Neutrophil (primary cell): ENCODE data around the gene TNFAIP3.

Source experiments
- H3K27ac ChIP-seq: fragments of 200-600 bp; sonication (generic); 2 replicates; pipeline ENCODE4 v1.5.1; 2016; ENCODE audit warnings: mild to moderate bottlenecking, moderate library complexity
- H3K27me3 ChIP-seq: fragments of 200-600 bp; sonication (generic); 2 replicates; pipeline ENCODE4 v1.6.0; 2016; ENCODE audit warnings: mild to moderate bottlenecking
- H3K36me3 ChIP-seq: fragments of 200-600 bp; sonication (generic); 2 replicates; pipeline ENCODE4 v1.5.1; 2017
- H3K4me1 ChIP-seq, 2 experiments: fragments of 200-600 bp in 1 of 2; sonication (generic) in 1 of 2; 1 replicate in 1 of 2; 2 replicates in 1 of 2; pipeline versions ENCODE4 v1.5.1 to v1.6.1; 2013 to 2016; ENCODE audit warnings: low read depth in 1 of 2, low read length in 1 of 2, mild to moderate bottlenecking in 1 of 2, moderate library complexity in 1 of 2; ENCODE audit not compliant: control insufficient read depth in 1 of 2, insufficient read depth in 1 of 2
- H3K4me3 ChIP-seq, 2 experiments: fragments of 200-600 bp in 1 of 2; sonication (generic) in 1 of 2; 1 replicate in 1 of 2; 2 replicates in 1 of 2; pipeline ENCODE4 v1.5.1; 2013 to 2016; ENCODE audit warnings: low read depth in 1 of 2, low read length in 1 of 2, mild to moderate bottlenecking in 1 of 2, moderate library complexity in 1 of 2
- H3K9me3 ChIP-seq: fragments of 200-600 bp; sonication (generic); 2 replicates; pipeline ENCODE4 v1.5.1; 2016
- CTCF ChIP-seq: fragments of 200-600 bp; sonication (generic); IDR thresholded peaks from 2 replicates; pipeline ENCODE4 v1.5.1; 2016; ENCODE audit warnings: antibody characterized with exemption

The TNFAIP3 gene

GRCh38 chr6:137914530-137915193, 47.6 kb downstream of the TNFAIP3 start:
- Histone ChIP-seq H3K4me3 (no peak overlapping the region), H3K36me3 (no peaks in the 10 kb centered on the region), H3K4me1 (peaks cover 23 to 24% of the 10 kb centered on the region in 2 experiments), H3K27me3 (no peaks in the 10 kb centered on the region), H3K27ac (no peak overlapping the region), H3K9me3 (no peaks in the 10 kb centered on the region)
- TF ChIP-seq CTCF, result no peak

- Histone ChIP-seq H3K27me3 (no peaks in the 10 kb centered on the region), H3K4me1 (peaks cover 12 to 13% of the 10 kb centered on the region in 2 experiments), H3K27ac (no peak overlapping the region), H3K36me3 (no peaks in the 10 kb centered on the region), H3K4me3 (no peak overlapping the region), H3K9me3 (no peaks in the 10 kb centered on the region)
- no peak for TF ChIP-seq CTCF
Observed at GRCh38 chr6:137915790-137916189, 48.7 kb downstream of the TNFAIP3 start.

GRCh38 chr6:137917551-137918325, 50.7 kb downstream of the TNFAIP3 start:
- TF ChIP-seq CTCF, result no peak
- Histone ChIP-seq H3K27ac (no peak overlapping the region), H3K36me3 (no peaks in the 10 kb centered on the region), H3K27me3 (no peaks in the 10 kb centered on the region), H3K4me3 (no peak overlapping the region), H3K9me3 (no peaks in the 10 kb centered on the region), H3K4me1 (peaks cover 5 to 6% of the 10 kb centered on the region in 2 experiments)

GRCh38 chr6:137919502-137919823, 52.4 kb downstream of the TNFAIP3 start:
- H3K4me1 ChIP-seq, result peaks cover 13 to 17% of the 10 kb centered on the region in 2 experiments
- no peak for TF ChIP-seq CTCF
- H3K9me3 ChIP-seq, result no peaks in the 10 kb centered on the region
- no peaks in the 10 kb centered on the region for H3K36me3 ChIP-seq
- H3K4me3 ChIP-seq, result no peak overlapping the region
- H3K27me3 ChIP-seq, result no peaks in the 10 kb centered on the region
- no peak overlapping the region for H3K27ac ChIP-seq

GRCh38 chr6:137919837-137920730, 53.0 kb downstream of the TNFAIP3 start:
- H3K9me3 ChIP-seq, result no peaks in the 10 kb centered on the region
- peaks cover 16 to 17% of the 10 kb centered on the region in 2 experiments for H3K4me1 ChIP-seq
- no peak overlapping the region for H3K27ac ChIP-seq
- H3K27me3 ChIP-seq, result no peaks in the 10 kb centered on the region
- H3K36me3 ChIP-seq, result no peaks in the 10 kb centered on the region
- no peak for TF ChIP-seq CTCF
- H3K4me3 ChIP-seq, result no peak overlapping the region
